ENCODE results near the gene MAPKAP1.
A peak's percentile ranks its signal among the peaks of the same experiment; 100 is the strongest.

MAPKAP1 gene

DNA sequence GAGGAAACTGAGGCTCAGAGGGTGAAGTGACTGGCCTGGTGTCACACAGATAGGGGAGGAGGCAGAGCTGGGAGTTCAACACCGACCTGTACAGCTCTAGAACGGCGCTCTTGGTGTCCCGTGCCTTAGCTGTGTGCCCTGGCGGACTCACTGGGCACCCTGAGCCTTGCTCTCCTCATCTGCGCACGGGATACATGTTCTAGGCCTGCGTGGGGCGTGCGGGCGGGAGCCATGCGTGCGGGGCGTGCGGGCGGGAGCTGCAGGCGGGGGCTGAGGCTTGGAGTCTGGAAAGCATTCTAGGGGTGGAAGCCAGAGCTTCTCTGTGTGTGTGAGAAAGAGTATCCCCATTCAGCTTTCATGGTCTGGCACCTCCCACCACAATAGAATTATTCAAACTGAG, 280.1 kb downstream of the MAPKAP1 start:
- no peak for DNase-seq

DNA sequence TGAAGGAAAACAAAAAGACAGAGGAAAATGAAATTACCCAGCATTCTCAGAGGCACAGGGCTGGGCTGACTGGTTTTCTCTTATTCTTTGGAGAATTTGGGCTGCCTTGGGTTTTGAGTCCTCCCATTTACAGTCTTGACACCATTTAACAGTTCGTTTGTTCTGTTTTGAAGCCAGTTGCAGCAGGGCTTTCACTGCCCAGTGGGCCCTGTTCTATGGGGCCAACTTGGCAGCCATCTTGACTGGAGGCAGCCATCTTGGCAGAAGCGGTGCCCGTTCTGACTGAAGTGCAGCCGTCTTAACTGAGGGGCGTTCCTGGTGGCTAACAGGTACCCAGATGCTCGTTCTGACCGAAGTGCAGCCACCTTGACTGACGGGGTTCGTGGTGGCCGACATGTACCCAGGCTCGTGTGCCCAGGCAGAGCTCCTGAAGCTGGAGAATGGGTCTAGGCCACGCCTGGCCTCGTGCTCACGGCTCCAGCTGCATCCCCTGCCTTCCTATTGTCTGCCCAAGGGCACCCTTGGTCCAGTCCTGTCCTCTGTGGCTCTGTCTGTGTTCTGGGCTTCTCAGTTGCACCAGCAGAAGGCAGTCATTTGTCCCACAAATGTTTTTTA, 281.0 kb downstream of the MAPKAP1 start:
- DNase-seq = no peak

DNA sequence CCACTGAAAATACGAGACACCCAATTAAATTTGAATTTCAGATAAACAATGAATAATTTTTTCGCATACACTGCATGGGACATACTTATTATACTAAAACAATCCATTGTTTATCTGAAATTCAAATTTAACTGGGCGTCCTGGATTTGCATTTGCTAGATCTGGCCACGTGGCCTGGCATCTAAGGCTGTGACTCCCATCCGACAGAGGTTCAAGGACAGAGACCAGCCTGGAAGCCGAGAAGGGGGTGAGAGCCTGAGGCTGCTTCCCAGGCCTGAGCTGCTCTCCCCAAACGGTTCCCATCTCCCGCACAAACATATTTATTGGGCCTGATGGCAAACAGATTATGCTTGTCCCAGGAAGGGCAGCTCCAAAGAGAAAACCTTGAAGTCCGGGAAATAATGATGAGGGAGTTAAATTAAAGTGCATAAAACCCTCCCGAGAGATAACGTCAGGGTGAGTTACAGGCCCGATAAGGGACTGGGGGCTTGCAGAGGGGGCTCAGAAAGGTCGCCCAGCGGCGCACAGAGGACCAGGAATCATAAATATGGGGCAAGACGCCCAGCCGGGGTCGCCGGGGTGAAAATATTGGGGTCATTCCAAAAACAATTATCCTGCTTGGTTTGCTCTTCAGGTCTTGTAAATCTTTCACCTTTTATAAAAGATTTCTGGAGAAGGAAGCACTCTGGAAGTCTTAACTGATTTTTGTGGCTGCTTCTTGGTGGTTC, 281.7 kb downstream of the MAPKAP1 start:
- no peak for DNase-seq

DNA sequence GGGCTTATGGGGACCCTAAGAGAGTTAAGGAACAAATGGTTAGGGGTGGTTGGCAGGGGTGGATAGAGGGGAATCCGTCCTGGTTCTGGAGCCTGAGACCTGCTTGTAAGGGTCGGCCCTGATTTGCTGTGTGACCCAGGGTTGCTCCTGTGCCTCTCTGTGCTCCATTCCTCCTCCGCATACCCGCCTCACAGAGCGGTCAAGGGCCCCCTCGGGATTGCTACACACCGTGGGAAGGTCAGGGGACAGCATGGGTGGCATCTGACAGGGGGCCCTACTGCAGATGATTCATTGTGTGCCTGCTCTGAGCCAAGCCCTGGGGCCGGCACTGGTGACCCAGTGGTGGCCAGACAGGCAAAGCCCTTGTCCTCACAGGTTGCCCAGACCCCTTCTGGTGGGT, 283.0 kb downstream of the MAPKAP1 start:
- no peak for DNase-seq

DNA sequence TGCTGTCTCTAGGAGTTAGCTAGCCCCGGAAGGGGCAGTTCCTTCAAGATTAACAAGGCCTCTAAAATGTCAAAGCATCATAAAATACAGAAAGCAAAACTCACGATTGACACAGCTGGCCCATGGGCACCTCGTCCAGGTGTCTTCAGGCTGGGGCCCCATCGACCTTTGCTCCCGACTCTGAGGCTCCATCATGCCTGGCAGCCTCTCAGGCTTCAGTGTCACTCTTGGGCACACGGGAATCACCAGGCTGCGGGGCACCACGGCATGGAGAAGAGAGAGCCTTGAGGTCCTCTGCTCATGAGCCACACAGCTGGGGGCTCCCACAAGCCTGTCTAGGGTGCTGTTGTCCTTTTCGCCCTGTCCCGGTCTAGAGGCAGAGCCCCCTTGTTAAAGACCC, 284.2 kb downstream of the MAPKAP1 start:
- DNase-seq = no peak

DNA sequence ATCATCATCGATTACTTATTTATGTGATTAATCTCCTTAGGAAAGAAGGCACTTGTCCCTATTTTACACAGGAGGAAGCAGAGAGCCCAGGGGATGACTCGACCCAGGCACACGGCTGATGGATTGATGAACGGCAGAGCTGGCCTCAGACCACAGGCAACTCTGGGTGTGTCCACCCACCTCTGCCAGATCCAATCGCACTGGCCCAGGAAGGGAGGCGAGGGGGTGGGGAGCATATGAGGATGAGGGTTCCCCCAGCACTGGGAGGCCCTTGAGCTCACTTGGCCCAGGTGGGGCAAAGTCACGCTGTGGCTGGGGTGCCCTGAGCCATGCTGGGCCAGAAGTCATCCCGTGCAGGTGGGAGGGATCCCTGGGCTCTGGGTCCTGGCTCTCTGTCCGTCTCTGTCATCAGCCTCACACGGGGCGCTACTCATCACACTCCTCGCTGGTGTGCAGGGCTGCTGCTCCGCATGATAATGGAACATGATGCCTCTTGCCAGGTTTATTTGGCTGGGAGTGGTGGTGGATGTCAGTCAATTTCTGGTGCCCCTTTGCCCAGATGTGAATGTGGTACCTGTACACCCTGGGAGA, 285.3 kb downstream of the MAPKAP1 start:
- no peak for DNase-seq

DNA sequence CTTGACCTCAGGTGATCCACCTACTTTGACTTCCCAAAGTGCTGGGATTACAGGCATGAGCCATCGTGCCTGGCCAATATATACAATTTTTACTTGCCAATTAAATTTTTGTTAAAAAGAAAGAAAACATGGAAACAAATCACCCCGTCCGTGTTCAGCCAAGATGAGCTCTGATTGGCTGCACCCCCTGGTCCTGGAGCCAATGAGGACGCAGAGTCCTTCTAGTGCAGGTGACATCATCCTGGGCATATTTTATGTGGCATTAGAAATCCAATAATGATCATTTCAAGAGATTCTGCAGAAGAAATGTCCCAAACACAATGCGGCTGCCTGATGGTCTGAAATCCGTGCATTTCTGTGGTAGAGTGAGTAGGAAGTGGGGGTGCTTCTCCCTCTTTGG, 285.8 kb downstream of the MAPKAP1 start:
- DNase-seq = no peak

DNA sequence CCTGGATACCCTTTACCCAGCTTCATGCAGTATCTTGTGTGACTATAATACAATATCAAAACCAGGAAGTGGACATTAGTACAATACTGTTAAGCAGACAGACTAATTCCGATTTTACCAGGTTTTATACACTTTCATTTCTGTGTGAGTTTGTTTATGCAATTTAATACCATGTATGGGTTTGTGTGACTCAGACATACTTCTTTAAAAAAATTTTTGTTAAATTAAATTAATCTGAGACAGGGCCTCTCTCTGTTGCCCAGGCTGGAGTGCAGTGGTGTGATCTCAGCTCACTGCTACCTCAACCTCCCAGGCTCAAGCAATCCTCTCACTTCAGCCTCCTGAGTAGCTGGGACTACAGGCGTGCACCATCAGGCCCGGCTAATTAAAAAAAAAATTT, 288.6 kb downstream of the MAPKAP1 start:
- no peak for DNase-seq

DNA sequence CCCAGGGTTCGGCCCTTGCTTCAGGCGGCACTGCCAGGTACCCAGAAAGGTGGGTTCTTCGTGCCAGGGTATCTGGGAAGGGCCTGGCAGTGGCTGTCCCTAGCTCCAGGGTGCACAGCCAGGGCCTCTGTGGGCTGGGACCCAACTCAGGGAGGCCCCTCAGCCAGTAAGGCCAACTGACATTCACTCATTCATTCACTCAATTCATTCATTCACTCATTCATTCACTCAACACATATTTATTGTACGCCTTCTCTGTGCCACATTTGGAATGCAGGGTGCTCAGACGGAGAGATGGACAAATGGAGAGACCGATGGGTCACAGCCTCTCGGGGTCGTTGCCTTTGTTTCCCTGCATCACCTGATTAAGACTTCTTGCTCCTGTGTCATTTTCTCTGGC, 290.5 kb downstream of the MAPKAP1 start:
- DNase-seq = no peak

DNA sequence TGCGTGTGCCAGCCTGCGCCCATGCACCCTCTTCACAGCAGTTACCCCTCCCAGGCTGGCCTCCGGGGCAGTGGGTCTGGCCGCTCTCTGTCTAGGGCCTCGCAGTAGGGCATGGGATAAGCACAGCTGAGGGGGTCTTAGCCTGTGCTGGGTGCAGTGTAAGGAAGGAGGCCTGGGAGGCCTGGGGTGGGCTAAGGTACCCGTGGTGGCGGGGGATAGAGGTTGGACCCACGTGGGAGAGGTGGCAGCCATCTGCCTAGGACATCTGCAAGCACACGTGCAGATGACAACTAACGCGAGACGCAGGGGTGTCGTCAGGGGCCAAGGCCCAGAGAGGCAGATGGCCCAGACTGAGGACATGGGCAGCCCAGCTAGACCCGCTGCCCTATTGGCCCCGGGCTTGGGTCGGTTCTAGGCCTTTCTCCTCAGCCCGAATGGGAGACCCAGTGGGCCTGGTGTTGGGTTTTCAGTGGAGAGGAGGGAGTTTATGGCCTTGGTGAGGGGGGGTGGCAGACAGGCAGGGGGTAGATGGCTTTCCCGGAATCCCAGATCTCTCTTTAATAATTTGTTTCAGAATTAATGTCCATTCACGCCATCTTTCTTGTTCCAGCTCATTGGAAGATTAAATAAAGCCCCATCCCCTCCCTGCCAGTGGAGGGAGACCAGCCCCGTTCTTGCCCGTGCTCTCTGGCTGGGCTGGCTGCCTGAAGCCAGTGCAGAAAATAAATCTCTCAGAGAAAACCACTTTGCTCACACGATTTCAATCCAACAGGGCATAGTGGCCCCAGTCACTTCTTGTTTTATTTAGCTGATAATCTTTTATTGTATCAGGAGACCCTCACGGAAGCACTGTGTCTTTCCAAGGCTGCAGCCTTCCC, 291.2 kb downstream of the MAPKAP1 start:
- no peak for DNase-seq

DNA sequence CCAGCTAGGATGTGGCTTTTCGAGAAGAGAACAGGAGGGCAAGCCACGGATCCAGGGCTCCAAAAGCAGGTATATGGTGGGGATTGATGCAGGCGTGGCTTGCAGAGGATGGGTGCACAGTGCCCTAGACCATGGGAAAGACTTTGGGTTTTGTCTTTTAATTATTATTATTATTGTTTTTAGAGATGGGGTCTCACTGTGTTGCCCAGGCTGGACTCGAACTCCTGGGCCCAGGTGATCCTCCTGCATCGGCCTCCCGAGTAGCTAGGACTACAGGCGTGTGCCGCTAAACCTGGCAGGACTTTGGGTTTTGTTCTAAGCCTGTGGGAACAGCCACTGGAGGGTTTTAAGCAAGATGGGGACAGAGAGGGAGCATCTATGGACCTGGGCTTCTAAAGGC, 293.4 kb downstream of the MAPKAP1 start:
- DNase-seq = no peak

DNA sequence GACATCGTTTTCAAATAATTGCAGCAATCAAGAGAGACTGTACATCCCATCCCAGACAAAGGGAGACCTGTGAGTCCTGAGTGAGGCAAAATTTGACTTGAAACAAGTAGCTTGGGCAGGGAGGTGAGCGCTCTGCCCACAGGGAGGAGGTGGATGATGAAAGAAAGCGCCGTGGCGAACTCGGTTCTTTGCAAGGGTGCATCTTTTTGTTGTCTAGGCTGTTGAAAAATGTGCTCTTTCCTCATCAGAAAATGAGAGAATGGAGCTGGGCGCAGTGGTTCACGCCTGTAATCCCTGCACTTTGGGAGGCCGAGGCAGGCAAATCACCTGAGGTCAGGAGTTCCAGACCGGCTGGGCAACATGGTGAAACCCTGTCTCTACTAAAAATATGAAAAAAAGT, 294.8 kb downstream of the MAPKAP1 start:
- no peak for DNase-seq

DNA sequence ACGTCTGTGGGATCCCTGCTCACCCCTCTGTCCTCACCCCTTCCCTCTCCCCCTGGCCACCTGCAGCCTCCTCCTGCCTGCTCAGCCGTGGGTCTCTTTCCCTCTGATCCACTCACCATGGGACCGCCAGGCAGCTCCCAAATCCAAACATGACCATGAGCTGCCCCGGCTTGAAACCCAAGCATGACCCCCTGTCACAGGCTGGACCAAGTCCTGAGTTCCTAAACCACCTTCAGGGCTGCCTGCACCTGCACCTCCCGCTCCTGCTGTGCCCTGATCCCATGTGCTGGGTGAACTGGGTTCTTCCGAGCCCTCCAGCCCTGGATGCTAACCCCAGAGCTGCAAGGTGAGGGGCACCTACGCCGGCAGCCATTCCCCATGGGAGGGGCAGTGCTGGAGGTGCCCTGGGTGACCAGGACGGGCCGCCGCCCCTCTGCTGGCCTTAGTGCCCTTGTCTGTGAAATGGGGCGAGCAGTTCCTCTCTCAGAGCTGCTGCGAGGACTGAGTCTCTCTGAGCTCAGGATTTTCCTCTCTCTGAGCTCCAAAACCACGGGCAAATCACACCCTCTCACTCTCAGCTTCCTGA, 295.7 kb downstream of the MAPKAP1 start:
- no peak for DNase-seq

DNA sequence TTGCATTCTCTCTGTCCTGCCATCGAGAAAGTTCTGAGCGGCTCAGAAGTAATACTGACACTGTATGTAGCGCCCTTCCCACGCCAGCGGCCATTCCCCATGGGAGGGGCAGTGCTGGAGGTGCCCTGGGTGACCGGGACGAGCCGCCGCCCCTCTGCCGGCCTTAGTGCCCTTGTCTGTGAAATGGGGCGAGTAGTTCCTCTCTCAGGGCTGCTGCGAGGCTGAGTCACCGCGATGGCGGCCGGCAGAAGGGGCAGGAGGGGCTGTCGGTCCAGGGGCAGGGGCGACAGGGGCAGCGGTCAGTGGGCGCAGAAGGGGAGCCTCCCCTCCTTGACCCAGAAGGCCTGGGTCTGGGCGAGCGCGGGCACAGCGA, 296.5 kb downstream of the MAPKAP1 start:
- DNase-seq = no peak

DNA sequence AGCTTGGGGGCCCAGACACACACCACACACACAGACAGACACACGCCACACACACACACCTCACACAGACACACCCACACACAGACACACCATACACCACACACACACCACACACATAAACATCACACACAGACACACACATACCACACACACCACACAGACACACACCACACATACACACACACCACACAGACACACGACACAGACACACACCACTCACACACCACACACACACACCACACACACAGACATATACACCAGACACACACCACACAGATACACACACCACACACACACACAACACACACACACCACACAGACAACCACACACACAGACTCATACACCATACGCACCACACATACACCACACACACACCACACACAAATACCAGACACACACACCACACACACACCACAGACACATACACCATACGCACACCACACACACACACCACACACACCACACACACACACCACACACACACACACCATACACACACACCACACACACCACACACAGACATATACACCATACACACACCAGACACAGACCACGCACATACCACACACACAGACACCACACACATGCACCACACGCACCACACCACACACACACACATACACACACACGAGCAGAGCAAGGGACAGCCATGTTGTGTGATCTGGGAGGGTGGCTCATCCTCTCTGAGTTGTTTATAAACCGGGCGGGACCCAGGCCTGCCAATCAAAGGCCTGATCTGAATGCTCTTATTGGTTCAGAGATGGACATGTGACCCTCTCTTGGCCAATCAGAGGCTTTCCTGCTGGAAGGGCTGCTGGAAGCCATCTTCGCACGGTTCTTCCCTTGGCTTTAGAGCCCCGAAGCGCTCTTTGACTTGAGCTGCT, 297.1 kb downstream of the MAPKAP1 start:
- DNase-seq = no peak

DNA sequence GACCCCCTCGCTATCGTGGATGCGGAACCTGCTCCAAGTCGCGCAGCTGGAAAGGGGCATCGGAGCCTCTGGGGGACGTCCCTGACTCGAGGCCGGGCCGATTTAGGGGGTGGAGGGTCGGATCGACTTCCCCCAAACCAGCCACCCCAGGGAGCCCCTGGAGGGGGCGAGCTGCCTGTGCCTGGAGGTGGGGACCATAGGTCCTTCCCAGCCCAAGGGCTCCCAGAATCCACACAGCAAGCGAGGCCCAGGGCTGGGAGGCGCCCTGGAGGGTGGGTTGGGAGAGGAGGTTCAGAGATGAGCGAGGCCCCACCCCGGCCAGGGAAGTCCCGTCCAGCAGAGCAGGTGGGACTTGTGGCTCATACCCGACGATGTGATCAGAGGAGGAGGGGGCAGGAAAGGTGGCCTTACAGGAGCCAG, 297.8 kb downstream of the MAPKAP1 start:
- DNase-seq = no peak

DNA sequence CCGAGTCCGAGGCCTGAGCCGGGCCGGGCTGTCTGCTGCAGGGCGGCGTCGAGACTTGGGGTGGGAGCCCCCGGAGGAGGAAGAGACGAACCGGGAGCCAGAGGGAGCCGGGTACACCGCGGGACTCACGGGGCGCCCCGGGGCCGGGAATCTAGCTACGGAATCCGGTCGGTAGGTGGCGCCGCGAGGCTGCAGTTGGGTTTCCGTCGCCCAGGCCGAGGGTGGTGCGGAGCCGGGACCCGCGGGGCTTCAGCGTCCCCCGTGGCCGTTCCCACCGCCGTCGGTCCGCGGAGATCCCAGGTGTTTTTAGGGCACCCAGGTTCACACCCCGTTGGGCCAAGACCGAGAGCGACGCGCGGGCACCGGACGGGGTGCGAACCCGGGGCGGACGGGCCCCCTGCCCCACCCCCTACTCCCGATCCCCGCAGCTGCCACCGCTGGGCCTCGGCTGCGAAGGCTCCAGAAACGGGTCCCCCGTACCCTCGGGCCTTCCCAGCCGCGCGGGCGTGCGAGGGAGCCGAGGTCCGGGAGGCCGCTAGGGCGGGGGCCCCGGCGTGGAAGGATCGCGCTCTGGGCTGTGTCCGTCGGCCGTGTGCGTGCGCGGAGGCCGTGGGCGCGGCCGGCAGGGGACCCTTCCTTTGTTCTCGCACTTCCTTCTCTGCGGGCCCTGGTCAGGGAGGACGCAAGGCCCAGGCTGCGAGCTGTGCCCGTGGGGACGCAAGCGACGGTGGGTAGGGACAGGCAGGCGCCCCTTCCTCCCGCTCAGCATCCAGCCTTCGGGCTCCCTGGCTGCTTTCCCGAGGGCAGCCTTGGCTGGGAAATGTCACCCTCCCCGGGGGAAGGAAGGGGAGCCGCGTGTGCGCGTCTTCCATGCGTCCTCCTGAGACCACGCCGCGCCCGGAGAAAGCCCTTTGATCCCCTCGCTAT, 298.8 kb downstream of the MAPKAP1 start:
- DNase-seq = peak; percentile 93

DNA sequence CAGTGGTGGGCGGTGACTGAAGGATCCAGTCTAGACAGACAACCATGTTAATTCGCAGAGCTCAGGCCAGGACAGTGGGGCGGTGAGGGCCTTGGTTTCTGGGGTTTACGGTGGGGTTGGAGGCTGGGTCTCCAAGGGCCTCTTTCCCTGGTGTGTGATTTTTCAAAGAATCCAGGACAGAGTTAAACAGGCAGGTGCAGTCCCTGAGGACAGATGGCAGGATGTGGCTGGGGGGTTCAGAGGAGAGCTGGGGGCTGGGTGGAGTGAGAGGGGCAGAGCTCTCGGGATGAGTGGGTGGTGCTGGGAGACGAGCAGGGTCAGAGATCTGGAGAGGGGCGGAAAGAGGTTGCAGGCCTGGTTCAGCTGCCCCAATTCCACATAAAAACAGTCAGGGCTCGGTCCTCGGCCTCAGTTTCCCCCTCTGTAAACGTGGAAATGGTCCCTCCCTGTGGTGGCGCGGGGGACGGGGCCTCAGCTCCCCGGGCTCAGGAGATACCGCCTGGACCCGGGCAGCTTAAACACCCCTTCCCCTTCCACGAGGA, 299.5 kb downstream of the MAPKAP1 start:
- no peak for DNase-seq

DNA sequence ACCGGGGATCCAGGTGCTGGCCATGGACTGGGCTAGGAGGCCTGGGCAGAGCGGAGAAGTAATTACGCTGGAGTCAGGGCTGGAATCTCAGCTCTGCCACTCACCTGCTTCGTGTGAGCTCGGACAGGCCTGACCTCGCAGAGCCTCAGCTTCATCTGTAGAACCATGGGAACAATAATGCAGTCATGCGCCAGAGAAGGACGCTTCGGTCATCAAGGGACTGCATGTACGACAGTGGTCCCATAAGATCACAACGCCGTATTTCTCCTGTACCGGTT, 300.3 kb downstream of the MAPKAP1 start:
- no peak for DNase-seq

DNA sequence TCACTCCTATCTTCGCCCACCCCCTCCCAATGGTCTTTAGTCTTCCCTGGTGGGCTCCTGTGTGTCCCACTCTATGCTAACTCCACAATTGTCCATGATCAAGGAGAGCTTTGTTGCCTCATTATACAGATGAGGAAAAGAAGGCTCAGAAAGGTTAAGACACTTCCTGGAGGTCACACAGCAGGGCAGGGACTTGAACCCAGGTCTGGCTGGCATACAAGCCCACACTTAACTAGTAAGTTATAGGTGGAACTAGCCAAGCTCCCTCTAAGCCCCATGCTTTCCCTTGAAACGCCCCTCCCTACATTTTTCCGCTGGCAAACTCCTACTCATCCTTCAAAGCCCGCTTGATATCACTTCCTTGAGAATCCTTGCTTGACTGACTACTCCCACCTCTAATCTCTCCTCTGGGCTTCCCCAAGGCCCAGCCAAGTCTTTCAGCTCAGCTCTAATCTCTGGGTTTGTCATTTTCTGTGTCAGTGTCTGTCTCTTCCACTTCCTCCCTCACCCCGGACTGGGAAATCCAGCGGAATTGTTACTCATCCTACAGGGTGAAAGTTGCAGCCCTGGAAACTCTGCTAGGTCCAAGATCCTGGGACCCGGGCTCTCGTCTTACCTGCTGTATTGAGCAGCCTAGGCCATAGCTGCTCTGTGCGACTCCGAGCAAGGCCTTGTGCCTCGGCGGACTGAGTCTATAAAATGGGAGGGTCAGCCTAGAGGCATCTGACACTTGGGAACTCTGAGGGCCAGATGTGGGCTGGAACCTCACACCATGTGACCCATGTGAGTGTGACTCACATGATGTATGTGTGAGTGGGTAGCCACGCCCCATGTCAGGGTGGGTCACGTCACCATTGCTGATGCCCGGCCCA, 300.8 kb downstream of the MAPKAP1 start:
- no peak for DNase-seq
